SK-N-SH (cell line): ENCODE data around the gene FOCAD. TPM values are rescaled to one million over a fixed set of nuclear protein-coding genes. Genes with fewer than 3 reads are reported as not detected.

Experiments
- CTCF ChIA-PET: fragments of 300-600, 350-600 bp; formaldehyde crosslinking; extraction: SDS; loops from one replicate; lab custom pipeline; 2021; lab: Yijun Ruan, JAX
- POLR2A ChIA-PET: fragments of 350-600 bp; sonication (Branson Sonifier 250); formaldehyde crosslinking; extraction: SDS; loops from one replicate; lab custom pipeline; 2020; ENCODE audit warnings: antibody characterized with exemption, inconsistent platforms; lab: Yijun Ruan, JAX
- DNase-seq: peaks from one replicate; pipeline ENCODE4 v3.0.0; 2012
- H2AFZ ChIP-seq: fragments of 200-600 bp; sonication (generic); 2 replicates; pipeline ENCODE4 v1.8.1; 2016; ENCODE audit warnings: antibody characterized with exemption, mild to moderate bottlenecking, low read depth
- H3F3A ChIP-seq: fragments of 200-600 bp; sonication (generic); replicated peaks from 2 replicates; pipeline ENCODE3; 2016; ENCODE audit warnings: antibody characterized with exemption, mild to moderate bottlenecking; ENCODE audit not compliant: insufficient read depth
- H3K27ac ChIP-seq, 2 experiments: fragments of 200-500 bp in 1 of 2; fragments of 200-600 bp in 1 of 2; sonication (Bioruptor generic) in 1 of 2; sonication (generic), shearing (Covaris generic) in 1 of 2; 2 replicates each; pipeline versions ENCODE4 v1.5.1 to v1.6.1; 2014 to 2016; ENCODE audit warnings: low read depth in 2 of 2, inconsistent platforms in 1 of 2, low read length in 1 of 2, mild to moderate bottlenecking in 1 of 2, mixed read lengths in 1 of 2
- H3K27me3 ChIP-seq: fragments of 200-600 bp; sonication (generic), shearing (Covaris generic); 2 replicates; pipeline ENCODE4 v1.6.1; 2016; ENCODE audit warnings: mixed run types; ENCODE audit not compliant: insufficient read depth
- H3K36me3 ChIP-seq, 2 experiments: fragments of 200-500 bp in 1 of 2; fragments of 200-600 bp in 1 of 2; sonication (Bioruptor generic) in 1 of 2; sonication (generic) in 1 of 2; replicated peaks in 1 of 2; 2 replicates each; pipeline versions ENCODE3 to v1.5.1; 2014 to 2016; ENCODE audit warnings: low read length in 1 of 2, mild to moderate bottlenecking in 1 of 2; ENCODE audit not compliant: insufficient read depth in 2 of 2, control insufficient read depth in 1 of 2
- H3K4me1 ChIP-seq, 2 experiments: fragments of 200-500 bp in 1 of 2; fragments of 200-600 bp in 1 of 2; sonication (Bioruptor generic) in 1 of 2; sonication (generic), shearing (Covaris generic) in 1 of 2; 2 replicates each; pipeline versions ENCODE4 v1.5.1 to v1.6.1; 2014 to 2016; ENCODE audit warnings: low read depth in 1 of 2, low read length in 1 of 2, mixed run types in 1 of 2; ENCODE audit not compliant: insufficient read depth in 2 of 2, control insufficient read depth in 1 of 2
- H3K4me2 ChIP-seq: fragments of 200-600 bp; sonication (generic), shearing (Covaris generic); 2 replicates; pipeline ENCODE4 v1.6.1; 2017; ENCODE audit warnings: mixed run types
- H3K4me3 ChIP-seq, 2 experiments: fragments of 200-500 bp in 1 of 2; fragments of 200-600 bp in 1 of 2; sonication (Bioruptor generic) in 1 of 2; sonication (generic), shearing (Covaris generic) in 1 of 2; 2 replicates each; pipeline versions ENCODE4 v1.5.1 to v1.8.1; 2014 to 2016; ENCODE audit warnings: low read depth in 2 of 2, inconsistent platforms in 1 of 2, low read length in 1 of 2, mild to moderate bottlenecking in 1 of 2, mixed read lengths in 1 of 2, moderate library complexity in 1 of 2
- H3K79me2 ChIP-seq: fragments of 200-600 bp; sonication (generic); 2 replicates; pipeline ENCODE4 v1.8.1; 2017; ENCODE audit warnings: mild to moderate bottlenecking; ENCODE audit not compliant: insufficient read depth
- H3K9ac ChIP-seq: fragments of 200-600 bp; sonication (generic); 2 replicates; pipeline ENCODE4 v1.6.1; 2017; ENCODE audit warnings: mixed run types
- H3K9me2 ChIP-seq: fragments of 200-600 bp; sonication (generic); 2 replicates; pipeline ENCODE4 v1.6.1; 2017; ENCODE audit warnings: mixed run types
- H3K9me3 ChIP-seq: fragments of 200-600 bp; sonication (generic); 2 replicates; pipeline ENCODE4 v1.6.1; 2017; ENCODE audit warnings: mixed run types, mild to moderate bottlenecking, moderate library complexity
- H4K20me1 ChIP-seq: fragments of 200-600 bp; sonication (generic); 2 replicates; pipeline ENCODE4 v1.6.1; 2017; ENCODE audit warnings: mild to moderate bottlenecking, mixed run types; ENCODE audit not compliant: insufficient read depth
- CHD2 ChIP-seq: fragments of 150-350 bp; IDR thresholded peaks from 2 replicates; pipeline ENCODE4 v1.6.1; 2018; ENCODE audit warnings: low read length; ENCODE audit not compliant: partially characterized antibody
- ELF1 ChIP-seq: IDR thresholded peaks from 2 replicates; pipeline ENCODE4 v1.4.0; 2012
- EZH2phosphoT487 ChIP-seq: fragments of 200-600 bp; sonication (generic); IDR thresholded peaks from 2 replicates; pipeline ENCODE4 v1.6.1; 2017; ENCODE audit warnings: low read depth, mixed run types, mild to moderate bottlenecking, antibody characterized with exemption, moderate library complexity, borderline replicate concordance
- FOXJ3 ChIP-seq: sonication (generic); formaldehyde crosslinking; IDR thresholded peaks from 2 replicates; pipeline ENCODE4 v1.5.1; 2020; ENCODE audit warnings: mild to moderate bottlenecking, missing genetic modification reagents
- GABPA ChIP-seq: IDR thresholded peaks from 2 replicates; pipeline ENCODE4 v1.4.0; 2012; ENCODE audit warnings: low read depth, mild to moderate bottlenecking
- GATA2 ChIP-seq: sonication (generic); formaldehyde crosslinking; IDR thresholded peaks from 2 replicates; pipeline ENCODE4 v1.5.0; 2020; ENCODE audit warnings: mild to moderate bottlenecking, missing genetic modification reagents
- IRF3 ChIP-seq: fragments of 150-350 bp; IDR thresholded peaks from 2 replicates; pipeline ENCODE4 v1.6.1; 2016; ENCODE audit warnings: mild to moderate bottlenecking, low read depth, low read length
- JUND ChIP-seq: IDR thresholded peaks from 2 replicates; pipeline ENCODE4 v1.4.0; 2012
- MAX ChIP-seq: IDR thresholded peaks from 2 replicates; pipeline ENCODE4 v1.4.0; 2012; ENCODE audit warnings: low read depth
- MXI1 ChIP-seq: IDR thresholded peaks from 2 replicates; pipeline ENCODE4 v1.6.1; 2012; ENCODE audit warnings: mild to moderate bottlenecking, low read depth, low read length, improper control_type of control experiment
- NFIC ChIP-seq: IDR thresholded peaks from 2 replicates; pipeline ENCODE4 v1.4.0; 2012; ENCODE audit warnings: borderline replicate concordance
- NRF1 ChIP-seq: IDR thresholded peaks from 2 replicates; pipeline ENCODE4 v1.6.1; 2012; ENCODE audit warnings: low read depth, mild to moderate bottlenecking, low read length
- PBX3 ChIP-seq: IDR thresholded peaks from 2 replicates; pipeline ENCODE4; 2012
- RAD21 ChIP-seq: IDR thresholded peaks from 2 replicates; pipeline ENCODE4 v1.6.1; 2012; ENCODE audit warnings: mild to moderate bottlenecking, low read length
- REST ChIP-seq: IDR thresholded peaks from 2 replicates; pipeline ENCODE4 v1.6.1; 2012; ENCODE audit warnings: mild to moderate bottlenecking, low read depth, low read length, moderate library complexity
- RFX5 ChIP-seq: IDR thresholded peaks from 2 replicates; pipeline ENCODE4 v1.6.1; 2012; ENCODE audit warnings: mild to moderate bottlenecking, improper control_type of control experiment, low read length
- SMC3 ChIP-seq: IDR thresholded peaks from 2 replicates; pipeline ENCODE4 v1.6.1; 2012; ENCODE audit warnings: low read depth, low read length, improper control_type of control experiment
- TAF1 ChIP-seq: IDR thresholded peaks from 2 replicates; pipeline ENCODE4 v1.6.1; 2012; ENCODE audit warnings: low read depth, mild to moderate bottlenecking, low read length, moderate library complexity, borderline replicate concordance
- TEAD4 ChIP-seq: IDR thresholded peaks from 2 replicates; pipeline ENCODE4 v1.4.0; 2012; ENCODE audit warnings: mild to moderate bottlenecking, borderline replicate concordance; ENCODE audit not compliant: insufficient read depth
- USF1 ChIP-seq: IDR thresholded peaks from 2 replicates; pipeline ENCODE4 v1.4.0; 2012; ENCODE audit warnings: low read depth, borderline replicate concordance
- WGBS: methylation state at CpG from one replicate; pipeline ENCODE4 v1.1.6; 2017; ENCODE audit warnings: low lambda C conversion rate; 5-methylcytosine and 5-hydroxymethylcytosine counted together
- polyA plus RNA-seq, 3 experiments: library from polyadenylated mRNA; depleted of rRNA; stranded (reverse); fragments of >200 nt; gene quantifications; 2 replicates each; pipeline ENCODE4 v1.2.3, GENCODE V29; 2012

Gene FOCAD
- polyA plus RNA-seq, 1 of the 3 experiments (the other 2 are of a cell fraction): 15.8 TPM

GRCh38 chr9:20908461-20908860, 224.4 kb downstream of the FOCAD start:
- Histone ChIP-seq H3K36me3 (peaks cover 0 to 3% of the 10 kb centered on the region in 2 experiments), H4K20me1 (no peaks in the 10 kb centered on the region), H3K4me2 (no peak overlapping the region), H3K4me1 (peaks cover 0 to 13% of the 10 kb centered on the region in 2 experiments; a peak in 2 of 4 replicates), H3K9me2 (no peaks in the 10 kb centered on the region), H2AFZ (no peak overlapping the region), H3K9ac (no peak overlapping the region), H3K79me2 (no peaks in the 10 kb centered on the region), H3K27me3 (no peaks in the 10 kb centered on the region), H3F3A (no peaks in the 10 kb centered on the region), H3K4me3 (no peak overlapping the region), H3K27ac (no peak overlapping the region), H3K9me3 (no peaks in the 10 kb centered on the region)
- TF ChIP-seq GABPA (no peak), CHD2 (no peak), TEAD4 (no peak), ELF1 (no peak), IRF3 (no peak), MAX (no peak), USF1 (no peak), RFX5 (no peak), MXI1 (no peak)
- ChIA-PET POLR2A (no interaction called here), CTCF (interaction anchor here (0.7 to 2.7 kb wide), 6 partner anchors 23 to 986 kb away, joined by 3 to 9 read pairs (median 3); partner anchors contain the start of gene MLLT3)
- DNase-seq: no peak
- WGBS: 63% methylated on average over 2 of the region's 2 CpGs

DNA sequence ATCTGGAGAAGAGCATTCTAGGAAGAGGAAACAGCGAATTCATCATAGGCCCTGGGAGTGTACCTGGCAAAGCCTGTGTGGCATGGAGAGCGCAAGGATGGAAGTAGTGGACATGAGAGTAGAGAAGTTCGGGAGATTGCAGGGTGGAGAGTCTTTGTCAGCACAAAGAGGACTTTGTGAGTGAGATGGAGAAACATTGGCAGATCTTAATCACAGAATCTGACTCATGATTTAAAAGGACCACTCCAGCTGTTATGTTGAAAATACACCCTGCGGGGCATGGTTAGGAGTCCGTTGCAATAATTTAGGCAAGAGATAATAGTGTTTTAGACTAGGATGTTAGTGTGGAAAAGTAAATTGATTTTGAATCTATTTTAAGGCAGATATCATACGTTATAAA, 230.5 kb downstream of the FOCAD start:
- Histone ChIP-seq H3K4me3 (no peak overlapping the region), H3K4me2 (no peak overlapping the region), H3K4me1 (no peaks in the 10 kb centered on the region; a peak in 1 of 4 replicates), H4K20me1 (no peaks in the 10 kb centered on the region), H3K79me2 (no peaks in the 10 kb centered on the region), H3K9me3 (no peaks in the 10 kb centered on the region), H3K27me3 (no peaks in the 10 kb centered on the region)
- DNase-seq: no peak
- WGBS: 92% methylated on average over 6 of the region's 6 CpGs
- ChIA-PET POLR2A (no interaction called here), CTCF (no interaction called here)
- no peak for TF ChIP-seq RAD21
- no peak for TF ChIP-seq EZH2phosphoT487
- TF ChIP-seq GATA2: no peak
- no peak for TF ChIP-seq ELF1
- TF ChIP-seq TAF1: no peak
- TF ChIP-seq IRF3: no peak
- no peak for TF ChIP-seq SMC3
- no peak for TF ChIP-seq REST
- TF ChIP-seq NFIC: no peak
- no peak for TF ChIP-seq FOXJ3 (CRISPR knock-in tag)
- no peak for TF ChIP-seq CHD2
- TF ChIP-seq GABPA: no peak
- TF ChIP-seq JUND: no peak
- no peak for TF ChIP-seq PBX3
- no peak for TF ChIP-seq RFX5
- TF ChIP-seq NRF1: no peak
- TF ChIP-seq, all 33 proteins: peak for 0
- Histone ChIP-seq H3F3A (no peaks in the 10 kb centered on the region), H3K9ac (no peak overlapping the region), H3K9me2 (no peaks in the 10 kb centered on the region), H2AFZ (no peak overlapping the region), H3K27ac (no peak overlapping the region), H3K36me3 (peaks cover 8 to 18% of the 10 kb centered on the region in 2 experiments)
